Testis (tissue), 2 donors: ENCODE data around the gene HBEGF.

Source experiments
- POLR2A ChIP-seq: fragments of 450-650 bp; IDR thresholded peaks from one replicate; pipeline ENCODE4 v1.6.1; 2017; ENCODE audit warnings: antibody characterized with exemption, mild to moderate bottlenecking, moderate library complexity
- TF ChIP-seq, protein P1 (sequence below), 3 experiments: fragments of 450-650 bp in 2 of 3; fragments of 200-600 bp in 1 of 3; sonication (generic) in 1 of 3; IDR thresholded peaks; one replicate each; pipeline ENCODE4 v1.5.1; 2016 to 2019; ENCODE audit warnings: antibody characterized with exemption in 3 of 3, mild to moderate bottlenecking in 2 of 3, moderate library complexity in 1 of 3

DNA sequence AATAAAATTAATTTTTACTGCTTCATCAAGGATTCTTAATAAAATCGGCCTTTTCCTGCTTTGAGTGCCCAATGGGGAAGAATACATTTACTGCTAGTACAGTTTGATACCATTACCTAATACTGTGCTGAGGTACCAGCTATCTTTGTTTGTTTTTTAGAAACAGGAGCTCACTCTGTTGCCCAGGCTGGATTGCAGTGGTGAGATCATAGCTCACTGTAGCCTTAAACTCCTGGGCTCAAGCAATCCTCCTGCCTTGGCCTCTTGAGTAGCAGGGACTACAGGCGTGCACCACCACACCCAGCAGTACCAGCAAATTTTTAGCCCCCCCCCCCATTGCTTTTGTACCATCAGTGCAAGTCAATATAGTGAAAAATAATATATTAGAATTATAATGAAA, 41.6 kb upstream of the HBEGF start:
- TF ChIP-seq, protein P1, sequence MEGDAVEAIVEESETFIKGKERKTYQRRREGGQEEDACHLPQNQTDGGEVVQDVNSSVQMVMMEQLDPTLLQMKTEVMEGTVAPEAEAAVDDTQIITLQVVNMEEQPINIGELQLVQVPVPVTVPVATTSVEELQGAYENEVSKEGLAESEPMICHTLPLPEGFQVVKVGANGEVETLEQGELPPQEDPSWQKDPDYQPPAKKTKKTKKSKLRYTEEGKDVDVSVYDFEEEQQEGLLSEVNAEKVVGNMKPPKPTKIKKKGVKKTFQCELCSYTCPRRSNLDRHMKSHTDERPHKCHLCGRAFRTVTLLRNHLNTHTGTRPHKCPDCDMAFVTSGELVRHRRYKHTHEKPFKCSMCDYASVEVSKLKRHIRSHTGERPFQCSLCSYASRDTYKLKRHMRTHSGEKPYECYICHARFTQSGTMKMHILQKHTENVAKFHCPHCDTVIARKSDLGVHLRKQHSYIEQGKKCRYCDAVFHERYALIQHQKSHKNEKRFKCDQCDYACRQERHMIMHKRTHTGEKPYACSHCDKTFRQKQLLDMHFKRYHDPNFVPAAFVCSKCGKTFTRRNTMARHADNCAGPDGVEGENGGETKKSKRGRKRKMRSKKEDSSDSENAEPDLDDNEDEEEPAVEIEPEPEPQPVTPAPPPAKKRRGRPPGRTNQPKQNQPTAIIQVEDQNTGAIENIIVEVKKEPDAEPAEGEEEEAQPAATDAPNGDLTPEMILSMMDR (IDR thresholded peaks at IDR 0.05), result no peak
- no peak for TF ChIP-seq POLR2A
